ENCODE data around the gene SP9.

DNA sequence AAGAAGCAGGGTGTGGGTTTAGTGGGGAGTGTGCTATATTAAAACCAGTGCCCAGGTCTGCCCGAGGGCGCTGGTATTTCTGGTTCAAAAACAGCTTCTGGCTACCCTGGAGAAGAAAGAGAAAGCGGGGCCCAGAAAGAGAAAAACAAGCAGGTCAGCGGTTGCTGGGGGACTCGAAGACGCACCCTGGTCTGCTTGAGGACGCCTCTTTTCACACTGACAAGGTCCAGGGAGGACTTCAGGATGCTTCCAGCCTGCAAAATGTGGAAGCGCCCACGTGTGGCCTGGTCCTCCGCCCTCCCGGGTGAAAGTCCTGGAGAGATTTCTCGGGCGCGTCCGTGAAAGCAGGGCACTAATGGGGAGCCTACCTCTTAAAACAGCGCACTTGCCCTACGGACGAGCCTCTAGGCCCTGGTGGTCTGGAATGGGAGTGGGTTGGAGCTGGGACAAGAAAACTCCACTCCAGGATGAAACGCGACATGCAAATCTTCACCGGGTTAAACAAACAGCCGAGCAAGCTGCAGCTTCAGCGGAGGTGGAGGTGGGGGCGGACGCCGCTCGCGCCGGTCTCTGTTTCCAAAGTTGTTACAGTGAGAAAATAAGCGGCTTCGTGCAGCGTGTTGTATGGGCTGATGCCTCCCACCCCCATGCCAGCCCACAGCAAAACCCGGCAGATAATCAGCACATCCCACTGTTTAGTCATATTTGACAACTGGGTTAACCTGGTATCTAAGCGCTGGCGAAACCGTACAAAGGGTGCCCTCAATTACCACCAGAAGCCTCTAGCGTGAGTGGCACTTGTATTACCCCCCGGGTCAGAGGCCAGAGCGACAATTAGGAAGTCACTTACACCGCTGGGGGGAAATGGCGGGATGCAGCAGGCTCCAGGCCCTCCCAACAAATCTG lies 1.1 kb upstream of the SP9 start:
- TF ChIP-seq POLR2AphosphoS5 (IDR thresholded peaks at IDR 0.05; ENCODE audit: low read depth, low read length) (no peak), SPI1 (IDR thresholded peaks at IDR 0.05; ENCODE audit: low read depth, low read length) (no peak), POLR2A (IDR thresholded peaks at IDR 0.05; ENCODE audit: low read depth, low read length) (no peak)
